ENCODE data around the gene EML2. TPM values are rescaled to one million over a fixed set of nuclear protein-coding genes. Genes with fewer than 3 reads are reported as not detected.
"Not testable (repeated sequence)": the region's sequence is repeated elsewhere in the genome, so short reads cannot be mapped to it uniquely, and the experiment has no call there.

Gene EML2
- total RNA-seq, 1 experiment from 2014 or later: 42.8 TPM

DNA sequence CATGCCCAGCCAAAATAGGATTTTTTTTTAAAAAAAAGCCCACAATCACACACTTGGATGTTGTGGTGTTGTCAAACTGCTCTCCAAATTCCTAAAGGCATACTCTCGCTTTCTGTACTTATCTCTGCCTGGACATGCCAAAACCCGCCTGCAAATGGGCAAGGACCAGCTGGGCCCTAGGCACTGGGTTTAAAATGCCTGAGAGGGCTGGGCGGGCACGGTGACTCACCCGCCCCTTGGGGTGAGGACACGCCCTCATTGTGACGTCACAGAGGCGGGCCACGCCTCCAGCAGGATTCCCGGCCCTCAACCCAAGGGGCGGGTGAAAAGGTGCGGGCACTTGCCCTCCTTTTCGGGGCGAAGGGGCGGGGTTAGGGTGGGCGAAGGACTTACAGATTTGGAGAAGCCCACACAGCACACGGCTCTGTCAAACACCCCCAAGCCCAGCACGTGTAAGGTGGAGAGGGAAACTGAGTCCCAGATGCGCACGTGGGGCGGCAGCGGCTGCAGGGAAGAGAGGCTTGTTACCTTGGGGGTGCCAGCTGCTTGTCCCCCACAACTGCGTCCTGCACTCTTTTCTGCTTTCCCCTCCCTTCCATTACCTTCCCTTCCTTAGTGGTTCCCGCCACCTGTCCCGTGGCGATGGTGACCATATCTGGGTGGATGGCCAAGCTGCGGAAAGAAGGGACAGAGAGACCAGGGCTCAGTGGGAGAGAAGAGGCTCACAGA lies 6.6 kb downstream of the EML2 start:
- in situ Hi-C loops (cut with HindIII; ENCODE audit: low pct_unique_long_range_greater_than_20kb, low sequenced_read_pairs): no loop called here

GRCh38 chr19:45630463-45630862 lies 8.7 kb downstream of the EML2 start:
- peak; percentile 69 for DNase-seq (ENCODE audit: low read depth, low spot score)
- in situ Hi-C loops (cut with HindIII; ENCODE audit: low pct_unique_long_range_greater_than_20kb, low sequenced_read_pairs): no loop called here

More for the DNA sequence above, 6.6 kb downstream of the EML2 start:
- peak; percentile 73 for DNase-seq (ENCODE audit: low read depth, low spot score)

- in situ Hi-C loops (cut with HindIII; ENCODE audit: low pct_unique_long_range_greater_than_20kb, low sequenced_read_pairs): no loop called here
- DNase-seq (ENCODE audit: low read depth, low spot score): no peak
Measured at GRCh38 chr19:45629704-45630103, 9.5 kb downstream of the EML2 start.

- DNase-seq (ENCODE audit: low read depth, low spot score); in situ Hi-C loops (cut with HindIII; ENCODE audit: low pct_unique_long_range_greater_than_20kb, low sequenced_read_pairs): not testable (repeated sequence)
Measured at GRCh38 chr19:45628219-45628618, 11.0 kb downstream of the EML2 start.

- in situ Hi-C loops (cut with HindIII; ENCODE audit: low pct_unique_long_range_greater_than_20kb, low sequenced_read_pairs): no loop called here
- DNase-seq (ENCODE audit: low read depth, low spot score): no peak
Measured at GRCh38 chr19:45623984-45624383, 15.2 kb downstream of the EML2 start.

- in situ Hi-C loops (cut with HindIII; ENCODE audit: low pct_unique_long_range_greater_than_20kb, low sequenced_read_pairs): no loop called here
- no peak for DNase-seq (ENCODE audit: low read depth, low spot score)
Measured at GRCh38 chr19:45621976-45622503, 17.2 kb downstream of the EML2 start.

DNA sequence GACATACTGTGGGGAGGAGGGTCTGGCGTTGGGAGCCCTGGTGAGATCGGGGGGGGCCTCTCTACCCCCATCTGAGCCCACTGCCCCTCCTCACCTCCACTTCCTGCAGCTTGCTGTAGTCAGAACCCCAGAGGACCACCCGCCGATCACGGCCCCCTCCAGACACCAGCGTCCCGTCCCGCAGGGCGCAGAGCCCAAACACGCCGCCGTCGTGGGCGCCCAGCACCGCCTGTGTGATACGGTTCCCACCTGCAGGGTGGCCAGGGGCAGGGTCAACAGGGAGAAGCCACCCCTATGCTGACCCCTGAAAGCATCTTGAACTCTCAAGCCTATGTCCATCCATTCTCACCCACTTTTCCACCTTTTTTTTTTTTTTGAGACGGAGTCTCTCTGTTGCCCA lies 17.8 kb downstream of the EML2 start:
- in situ Hi-C loops (cut with HindIII; ENCODE audit: low pct_unique_long_range_greater_than_20kb, low sequenced_read_pairs): no loop called here
- DNase-seq (ENCODE audit: low read depth, low spot score): no peak

- no peak for DNase-seq (ENCODE audit: low read depth, low spot score)
- in situ Hi-C loops (cut with HindIII; ENCODE audit: low pct_unique_long_range_greater_than_20kb, low sequenced_read_pairs): no loop called here
Measured at GRCh38 chr19:45616704-45617017, 22.5 kb downstream of the EML2 start.

- in situ Hi-C loops (cut with HindIII; ENCODE audit: low pct_unique_long_range_greater_than_20kb, low sequenced_read_pairs): no loop called here
- peak; percentile 86 for DNase-seq (ENCODE audit: low read depth, low spot score)
Measured at GRCh38 chr19:45615795-45616703, 23.1 kb downstream of the EML2 start.

DNA sequence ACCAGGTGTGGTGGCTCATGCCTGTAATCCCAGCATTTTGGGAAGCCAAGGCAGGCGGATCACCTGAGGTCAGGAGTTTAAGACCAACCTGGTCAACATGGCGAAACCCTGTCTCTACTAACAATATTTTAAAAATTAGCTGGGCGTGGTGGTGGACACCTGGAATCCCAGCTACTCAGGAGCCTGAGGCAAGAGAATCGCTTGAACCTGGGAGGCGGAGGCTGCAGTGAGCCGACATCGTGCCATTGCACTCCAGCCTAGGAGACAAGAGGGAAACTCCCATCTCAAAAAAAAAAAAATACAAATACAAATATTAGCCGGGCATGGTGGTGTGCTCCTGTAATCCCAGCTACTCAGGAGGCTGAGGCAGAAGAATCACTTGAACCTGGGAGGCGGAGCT lies 24.1 kb downstream of the EML2 start:
- in situ Hi-C loops (cut with HindIII; ENCODE audit: low pct_unique_long_range_greater_than_20kb, low sequenced_read_pairs); DNase-seq (ENCODE audit: low read depth, low spot score): not testable (repeated sequence)

DNA sequence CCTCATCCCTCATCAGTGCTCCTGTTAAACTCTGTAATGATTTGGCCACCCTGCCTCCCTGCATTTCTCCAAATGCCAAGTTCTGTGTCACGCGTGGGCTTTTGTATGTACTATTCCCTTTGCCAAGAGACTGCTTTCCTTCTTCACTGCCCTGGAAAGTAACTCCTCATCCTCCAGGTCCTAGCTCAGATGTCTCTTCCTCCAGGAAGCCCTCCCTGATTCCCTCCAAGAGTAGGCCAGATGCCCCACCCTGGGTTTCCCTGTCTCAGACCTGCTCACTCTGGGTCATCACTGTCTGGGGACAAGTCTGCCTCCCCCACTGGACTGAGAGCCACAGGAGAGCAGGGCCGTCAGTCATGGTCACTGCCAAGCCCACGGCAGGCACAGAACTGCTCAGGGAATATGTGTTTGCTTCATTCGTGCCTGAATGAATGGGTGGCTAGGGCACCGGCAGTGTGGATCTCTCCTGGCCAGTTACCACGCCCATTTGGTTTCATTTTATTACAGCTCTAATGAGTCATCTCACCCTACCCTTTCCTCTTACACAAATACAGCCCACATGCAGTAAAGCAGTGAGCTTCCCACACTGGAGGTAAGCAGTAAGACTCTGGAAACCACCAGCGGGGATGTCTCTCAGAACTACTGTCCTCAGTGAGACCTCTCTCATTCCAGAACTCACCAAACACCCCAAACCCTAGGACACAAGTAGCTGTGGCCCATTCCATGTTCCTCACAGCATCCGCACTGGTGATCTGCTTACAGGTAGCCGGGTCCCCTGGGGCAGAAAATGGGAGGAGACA lies 25.1 kb downstream of the EML2 start:
- in situ Hi-C loops (cut with HindIII; ENCODE audit: low pct_unique_long_range_greater_than_20kb, low sequenced_read_pairs): no loop called here
- DNase-seq (ENCODE audit: low read depth, low spot score): peak; percentile 51

GRCh38 chr19:45608948-45609347 lies 30.2 kb downstream of the EML2 start:
- in situ Hi-C loops (cut with HindIII; ENCODE audit: low pct_unique_long_range_greater_than_20kb, low sequenced_read_pairs): no loop called here

GRCh38 chr19:45607071-45608029 lies 31.8 kb downstream of the EML2 start:
- in situ Hi-C loops (cut with HindIII; ENCODE audit: low pct_unique_long_range_greater_than_20kb, low sequenced_read_pairs): no loop called here
- peak; percentile 84 for DNase-seq (ENCODE audit: low read depth, low spot score)

More at GRCh38 chr19:45608948-45609347, 30.2 kb downstream of the EML2 start:
- DNase-seq (ENCODE audit: low read depth, low spot score): no peak

DNA sequence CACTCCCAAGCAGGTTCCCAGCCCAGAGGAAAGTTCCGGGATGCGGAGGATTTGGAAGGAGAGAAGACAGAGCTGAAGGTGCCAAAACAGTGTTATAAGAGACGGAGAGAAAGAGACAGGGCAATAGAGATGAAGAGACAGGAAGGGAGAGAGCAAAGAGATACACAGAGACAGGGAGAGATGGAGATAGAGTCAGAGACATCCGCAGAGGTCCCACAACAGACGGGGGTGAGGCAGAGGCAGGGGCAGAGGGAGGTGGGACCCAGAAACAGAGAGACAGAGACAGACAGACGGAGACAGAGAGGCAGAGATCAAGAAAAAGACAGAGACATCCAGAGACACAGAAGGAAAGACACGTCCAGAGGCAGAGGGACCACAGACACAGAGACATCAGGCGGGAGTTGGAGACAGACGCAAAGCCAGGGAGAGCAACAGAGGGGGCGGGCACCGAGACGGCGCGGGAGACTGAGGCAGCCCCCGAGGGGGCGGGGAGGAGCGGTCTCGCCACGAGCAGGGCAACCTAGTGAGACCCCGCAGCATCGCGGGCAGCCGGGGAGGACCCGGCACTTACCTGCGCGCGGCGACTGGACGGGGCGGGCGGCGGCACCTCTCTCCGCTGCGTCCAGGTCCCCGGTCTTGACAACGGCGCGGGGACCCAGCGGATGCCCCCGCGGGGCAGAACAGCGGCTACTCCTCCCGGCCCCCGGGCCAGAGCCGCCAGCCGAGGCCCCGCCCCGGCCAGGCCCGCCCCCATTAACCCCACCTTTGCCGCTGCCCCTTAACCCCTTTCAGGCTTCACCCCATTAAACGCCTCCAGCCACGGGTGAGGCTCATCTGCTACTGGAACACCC lies 37.4 kb downstream of the EML2 start, which contains the start of gene GPR4:
Gene GPR4 (minus strand): TSS at position 689 of the 851 bp plus-strand sequence. CDS start 10,346 bp downstream, outside the sequence.
- no peak for DNase-seq (ENCODE audit: low read depth, low spot score)
- in situ Hi-C loops (cut with HindIII; ENCODE audit: low pct_unique_long_range_greater_than_20kb, low sequenced_read_pairs): no loop called here

DNA sequence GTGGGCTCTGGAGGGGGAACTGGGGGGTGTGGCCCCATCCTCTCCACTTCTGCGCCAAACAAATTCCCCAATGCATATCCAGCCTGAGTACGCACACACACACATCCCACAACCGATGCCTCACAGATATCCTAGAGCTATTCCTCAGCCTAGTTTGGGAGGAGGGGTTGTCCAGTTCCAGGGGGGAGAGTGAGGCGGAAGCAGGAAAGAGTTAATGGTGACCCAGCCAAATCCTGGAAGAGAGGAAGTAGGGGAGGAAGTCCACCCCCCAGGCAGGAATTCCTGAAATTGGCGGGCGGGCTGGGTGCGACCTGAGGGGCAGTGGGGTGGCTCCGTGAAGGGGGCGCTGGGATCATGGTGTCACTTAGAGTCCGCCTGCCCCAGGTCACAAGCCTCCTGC lies 38.1 kb downstream of the EML2 start:
- no peak for DNase-seq (ENCODE audit: low read depth, low spot score)
- in situ Hi-C loops (cut with HindIII; ENCODE audit: low pct_unique_long_range_greater_than_20kb, low sequenced_read_pairs): no loop called here

DNA sequence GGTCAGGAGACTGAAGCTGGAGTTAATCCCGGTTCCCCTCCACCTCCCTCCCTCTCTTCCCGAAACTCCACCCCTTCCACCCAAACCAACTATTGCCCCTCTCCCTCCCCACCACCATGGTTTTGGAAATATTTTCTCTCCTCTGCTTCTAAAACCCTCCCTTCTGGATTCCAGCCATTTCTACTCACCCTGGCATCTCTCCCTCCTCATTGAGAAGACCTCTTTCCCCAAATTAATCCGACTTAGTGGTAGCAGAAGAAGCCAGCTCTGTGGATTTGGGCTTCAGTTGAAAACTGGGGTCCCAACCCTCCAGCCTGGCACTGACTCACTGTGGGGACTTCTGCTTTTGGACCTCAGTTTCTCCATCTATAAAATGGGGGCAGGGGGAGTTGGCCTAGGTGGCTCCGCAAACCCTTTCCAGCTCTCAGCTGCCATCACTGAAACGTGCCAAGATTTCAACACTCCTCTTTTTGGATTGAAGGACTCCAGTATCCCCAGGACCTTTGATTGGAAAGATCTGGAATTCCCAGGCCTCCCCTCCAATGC lies 38.8 kb downstream of the EML2 start:
- in situ Hi-C loops (cut with HindIII; ENCODE audit: low pct_unique_long_range_greater_than_20kb, low sequenced_read_pairs): no loop called here
- DNase-seq (ENCODE audit: low read depth, low spot score): no peak

Data from SK-MEL-5 (cell line).